IPS-18c (cell line): ENCODE data around the gene PRKCE.

ENCODE experiments used
- H3K4me3 ChIP-seq: 2 replicates; pipeline ENCODE4 v1.7.0; 2013; ENCODE audit warnings: low read depth, mild to moderate bottlenecking, low read length, moderate library complexity; ENCODE audit not compliant: insufficient read depth
- H3K9me3 ChIP-seq: one replicate; pipeline ENCODE4 v1.6.1; 2013; ENCODE audit warnings: mild to moderate bottlenecking, low read length, moderate library complexity; ENCODE audit not compliant: control insufficient read depth, insufficient read depth

The PRKCE gene

GRCh38 chr2:46025081-46025480, 373.6 kb downstream of the PRKCE start:
- peaks cover 5% of the 10 kb centered on the region for H3K9me3 ChIP-seq
- no peak overlapping the region for H3K4me3 ChIP-seq

DNA sequence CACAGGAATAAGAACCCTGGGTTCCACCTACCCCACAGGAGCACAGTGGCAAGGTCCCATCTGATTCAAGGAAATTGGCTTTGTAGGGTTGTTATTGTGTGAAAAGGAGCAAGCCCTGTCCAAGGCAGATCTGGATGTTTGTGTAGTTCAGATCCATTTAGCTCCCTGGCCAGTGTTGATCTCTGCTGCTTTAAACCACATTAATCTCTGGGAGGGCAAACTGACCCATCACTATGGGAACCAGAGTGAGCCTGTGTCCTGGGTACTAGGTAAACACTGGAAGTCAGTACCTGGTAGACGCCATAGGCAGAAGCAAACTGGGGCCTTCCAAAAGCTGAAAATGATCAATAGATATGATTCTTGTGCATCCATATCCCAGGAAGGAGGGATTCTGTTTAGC, 374.2 kb downstream of the PRKCE start:
- Histone ChIP-seq H3K4me3 (no peak overlapping the region), H3K9me3 (peaks cover 5% of the 10 kb centered on the region)

DNA sequence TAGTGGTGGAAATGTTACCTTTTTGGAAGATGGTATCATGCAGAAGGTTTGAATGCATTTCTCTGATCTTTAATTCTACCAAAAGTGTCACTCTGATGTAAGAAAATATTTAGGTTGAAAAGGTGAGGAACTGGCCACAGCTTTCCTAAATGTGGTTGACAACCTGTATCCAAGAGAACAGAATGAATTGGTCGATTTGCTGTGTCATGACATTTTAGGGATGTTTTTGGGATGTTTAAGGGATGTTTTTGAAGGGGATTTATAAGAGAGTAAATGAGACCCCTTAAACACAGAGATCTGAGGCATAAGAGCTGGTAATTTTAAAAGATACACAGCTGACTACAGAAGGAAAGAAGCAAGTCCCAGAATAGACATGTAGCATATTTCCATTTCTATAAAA, 375.0 kb downstream of the PRKCE start:
- Histone ChIP-seq H3K9me3 (peaks cover 3% of the 10 kb centered on the region), H3K4me3 (no peak overlapping the region)

GRCh38 chr2:46029332-46029811, 377.9 kb downstream of the PRKCE start:
- Histone ChIP-seq H3K9me3 (no peaks in the 10 kb centered on the region), H3K4me3 (no peak overlapping the region)

DNA sequence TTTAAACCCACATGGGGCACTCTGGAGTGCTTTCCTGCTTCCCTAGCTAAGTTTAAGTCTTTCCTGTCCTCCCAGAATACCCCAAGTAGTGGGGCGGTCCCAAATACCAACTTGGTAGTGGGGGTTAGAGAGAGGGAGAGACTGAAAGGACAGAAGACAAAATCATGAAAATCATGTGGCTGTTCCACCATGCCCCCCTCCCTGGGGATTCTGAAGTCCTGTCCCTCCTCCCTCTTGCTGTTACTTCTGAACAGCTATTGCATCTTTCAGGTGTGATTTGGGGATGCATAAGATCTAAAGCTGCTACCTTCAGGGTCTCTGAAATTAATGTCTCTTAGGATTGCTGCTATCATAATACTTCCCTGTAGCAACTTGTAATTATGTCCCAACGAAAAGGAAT, 378.9 kb downstream of the PRKCE start:
- H3K4me3 ChIP-seq = no peak overlapping the region

GRCh38 chr2:46032161-46032813, 380.8 kb downstream of the PRKCE start:
- Histone ChIP-seq H3K4me3 (no peak overlapping the region), H3K9me3 (no peaks in the 10 kb centered on the region)

More for the DNA sequence above, 378.9 kb downstream of the PRKCE start:
- no peaks in the 10 kb centered on the region for H3K9me3 ChIP-seq

DNA sequence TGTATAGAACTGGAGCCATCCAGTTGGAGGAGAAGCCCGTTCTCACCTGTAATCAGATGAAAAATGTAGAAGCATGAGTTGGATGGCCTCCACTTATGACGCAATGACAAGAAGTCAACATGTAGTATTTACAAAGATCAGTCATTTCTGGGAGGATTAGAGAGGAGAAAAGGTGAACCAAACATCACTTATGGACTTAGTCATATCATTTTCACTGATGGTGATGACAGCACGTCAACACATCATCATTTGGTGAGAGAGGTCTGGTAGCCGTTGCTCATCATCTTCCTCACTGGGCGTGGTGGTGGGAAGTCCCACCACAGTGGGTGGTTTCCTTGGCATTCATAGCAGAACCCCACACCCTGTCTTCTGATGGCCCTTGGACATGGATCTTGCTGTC, 381.5 kb downstream of the PRKCE start:
- H3K9me3 ChIP-seq = no peaks in the 10 kb centered on the region
- H3K4me3 ChIP-seq = no peak overlapping the region

GRCh38 chr2:46034535-46034934, 383.1 kb downstream of the PRKCE start:
- H3K9me3 ChIP-seq = no peaks in the 10 kb centered on the region
- no peak overlapping the region for H3K4me3 ChIP-seq

DNA sequence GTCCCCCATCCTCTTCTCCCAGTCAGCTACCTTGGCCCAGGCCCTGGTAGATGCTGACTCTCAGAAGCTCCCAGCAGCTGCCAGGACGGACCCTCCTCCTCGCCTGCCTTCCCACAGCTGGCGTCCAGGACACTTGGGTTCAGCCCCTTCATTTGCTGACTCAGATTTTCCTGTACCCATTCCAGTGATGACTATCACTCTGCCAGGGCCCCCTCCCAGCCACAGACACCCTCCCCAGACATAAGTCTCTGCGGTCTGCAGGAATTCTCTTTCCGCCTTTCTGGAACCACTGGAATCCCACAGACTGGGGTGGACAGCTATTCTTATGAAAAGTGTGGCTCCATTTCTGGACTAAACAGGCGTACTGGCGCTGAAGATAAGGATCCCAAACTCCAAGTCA, 385.5 kb downstream of the PRKCE start:
- no peaks in the 10 kb centered on the region for H3K9me3 ChIP-seq
- no peak overlapping the region for H3K4me3 ChIP-seq

DNA sequence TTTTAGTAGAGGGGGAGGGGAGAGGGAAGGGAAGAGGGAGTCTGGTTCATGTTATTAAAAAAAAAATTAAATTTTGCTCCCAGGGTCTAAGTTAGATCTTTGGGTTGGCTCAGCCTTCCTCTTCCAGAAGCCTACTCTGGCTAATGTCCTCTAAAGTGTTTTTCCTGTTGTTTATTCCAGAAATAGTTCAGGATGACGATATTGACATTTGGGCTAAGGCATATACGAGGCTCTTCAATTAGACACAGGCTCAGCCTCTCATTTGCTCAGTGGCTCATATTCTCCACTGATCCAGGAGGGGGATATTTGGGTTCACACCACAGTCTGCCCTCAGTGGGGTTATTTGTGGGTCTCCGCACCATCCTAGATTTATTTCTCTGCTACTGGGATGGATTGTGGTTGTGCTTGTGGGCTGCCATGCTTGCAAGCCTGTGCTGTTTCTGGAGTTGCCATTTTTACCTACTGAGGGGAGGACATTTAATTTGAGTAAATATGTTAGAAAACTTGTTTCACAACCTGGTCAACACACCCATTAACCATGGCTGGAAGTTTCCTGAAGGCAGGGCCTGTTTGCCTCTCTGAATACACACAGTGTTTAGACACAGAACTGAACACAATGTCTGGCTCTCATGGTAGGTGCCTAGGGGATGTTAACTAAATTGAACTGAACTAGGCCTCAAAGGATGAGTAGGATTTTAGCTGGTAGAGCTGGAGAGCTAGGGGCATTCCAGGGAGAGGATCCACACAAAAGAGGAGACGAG, 388.2 kb downstream of the PRKCE start:
- no peaks in the 10 kb centered on the region for H3K9me3 ChIP-seq
- H3K4me3 ChIP-seq = no peak overlapping the region

DNA sequence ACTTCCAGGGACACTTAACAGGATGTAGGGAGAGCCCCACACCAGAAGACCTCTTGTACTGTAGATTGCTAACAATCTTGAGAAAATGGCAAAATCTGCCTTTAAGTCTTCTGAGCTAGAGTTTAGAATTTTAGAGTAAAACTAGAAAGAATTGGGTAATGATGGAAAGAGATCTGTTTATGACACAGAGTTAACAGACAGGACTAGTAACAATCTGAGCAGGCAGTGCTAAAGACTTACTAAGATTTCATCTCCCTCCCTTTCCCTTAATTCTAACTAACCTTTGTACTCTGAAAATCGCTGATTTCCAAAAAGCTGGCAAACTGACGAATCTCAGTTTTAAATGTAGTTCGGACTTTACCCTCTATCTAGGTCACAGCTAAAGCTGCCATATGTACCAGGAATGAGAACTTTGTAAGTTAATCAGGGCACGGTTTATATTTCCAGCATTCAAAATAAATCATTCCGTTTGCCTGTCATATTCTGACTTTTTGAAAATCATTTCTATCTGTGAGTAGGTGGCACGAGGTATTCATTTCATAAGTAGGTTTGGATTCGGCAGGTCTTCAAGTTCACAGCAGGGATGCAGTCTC, 389.2 kb downstream of the PRKCE start:
- Histone ChIP-seq H3K4me3 (no peak overlapping the region), H3K9me3 (no peaks in the 10 kb centered on the region)

- no peaks in the 10 kb centered on the region for H3K9me3 ChIP-seq
- H3K4me3 ChIP-seq = no peak overlapping the region
These were observed 390.0 kb downstream of the PRKCE start for GRCh38 chr2:46041434-46041833.

- Histone ChIP-seq H3K4me3 (no peak overlapping the region), H3K9me3 (no peaks in the 10 kb centered on the region)
These were observed 390.7 kb downstream of the PRKCE start for GRCh38 chr2:46042207-46042637.

- H3K9me3 ChIP-seq = no peaks in the 10 kb centered on the region
- no peak overlapping the region for H3K4me3 ChIP-seq
These were observed 391.2 kb downstream of the PRKCE start for GRCh38 chr2:46042711-46043110.

GRCh38 chr2:46045888-46046287, 394.4 kb downstream of the PRKCE start:
- Histone ChIP-seq H3K4me3 (no peak overlapping the region), H3K9me3 (no peaks in the 10 kb centered on the region)

- H3K4me3 ChIP-seq = no peak overlapping the region
- peaks cover 2% of the 10 kb centered on the region for H3K9me3 ChIP-seq
These were observed 395.8 kb downstream of the PRKCE start for GRCh38 chr2:46047290-46047689.

- H3K4me3 ChIP-seq = no peak overlapping the region
- peaks cover 2% of the 10 kb centered on the region for H3K9me3 ChIP-seq
These were observed 397.2 kb downstream of the PRKCE start for GRCh38 chr2:46048693-46049092.

GRCh38 chr2:46050027-46050426, 398.6 kb downstream of the PRKCE start:
- no peak overlapping the region for H3K4me3 ChIP-seq

More at GRCh38 chr2:46050027-46050426, 398.6 kb downstream of the PRKCE start:
- H3K9me3 ChIP-seq = peaks cover 2% of the 10 kb centered on the region
